Keratinocyte (primary cell): ENCODE results near the gene PDRG1. TPM values are rescaled to one million over a fixed set of nuclear protein-coding genes. Genes with fewer than 3 reads are reported as not detected.

Experiments used
- DNase-seq: peaks from one replicate; pipeline ENCODE4 v3.0.0-alpha.2; 2011; ENCODE audit warnings: low read depth, missing footprints, low spot score
- FAIRE-seq: peaks from 2 replicates; lab custom pipeline; 2011; peaks lifted over from hg19 to GRCh38; lab: Jason Lieb, UNC
- H2AFZ ChIP-seq: 2 replicates; pipeline ENCODE4 v1.6.0; 2012; ENCODE audit warnings: low read length, control low read depth, inconsistent platforms; ENCODE audit not compliant: control insufficient read depth
- H3K27ac ChIP-seq: 2 replicates; pipeline ENCODE4 v1.5.1; 2011; ENCODE audit warnings: low read length; ENCODE audit not compliant: control insufficient read depth, insufficient read depth
- H3K27me3 ChIP-seq: 3 replicates; pipeline ENCODE4 v1.6.0; 2011; ENCODE audit warnings: low read length; ENCODE audit not compliant: control insufficient read depth, insufficient read depth; ENCODE audit errors: extremely low read depth
- H3K36me3 ChIP-seq, 2 experiments: 2 replicates in 1 of 2; 3 replicates in 1 of 2; pipeline ENCODE4 v1.5.1; 2011; ENCODE audit warnings: low read length in 2 of 2, mild to moderate bottlenecking in 1 of 2; ENCODE audit not compliant: control insufficient read depth in 2 of 2, insufficient read depth in 2 of 2; ENCODE audit errors: extremely low read depth in 1 of 2
- H3K4me1 ChIP-seq: 3 replicates; pipeline ENCODE4 v1.5.1; 2011; ENCODE audit warnings: low read length; ENCODE audit not compliant: control insufficient read depth, insufficient read depth; ENCODE audit errors: extremely low read depth
- H3K4me2 ChIP-seq: 3 replicates; pipeline ENCODE4 v1.6.0; 2011; ENCODE audit warnings: low read depth, low read length; ENCODE audit not compliant: control insufficient read depth, insufficient read depth; ENCODE audit errors: extremely low read depth
- H3K4me3 ChIP-seq, 3 experiments: fragments of 200-600 bp in 1 of 3; sonication (generic) in 1 of 3; 2 replicates in 2 of 3; 3 replicates in 1 of 3; pipeline ENCODE4 v1.5.1; 2011 to 2016; ENCODE audit warnings: low read length in 3 of 3, mild to moderate bottlenecking in 3 of 3, control low read depth in 2 of 3, inconsistent platforms in 1 of 3, low read depth in 1 of 3, mixed read lengths in 1 of 3, mixed run types in 1 of 3, moderate library complexity in 1 of 3; ENCODE audit not compliant: control insufficient read depth in 2 of 3, insufficient read depth in 2 of 3; ENCODE audit errors: extremely low read depth in 1 of 3
- H3K79me2 ChIP-seq: 2 replicates; pipeline ENCODE4 v1.6.0; 2012; ENCODE audit warnings: low read length; ENCODE audit not compliant: control insufficient read depth, insufficient read depth
- H3K9ac ChIP-seq: 3 replicates; pipeline ENCODE4 v1.6.0; 2011; ENCODE audit warnings: low read length; ENCODE audit not compliant: control insufficient read depth, insufficient read depth; ENCODE audit errors: extremely low read depth
- H3K9me1 ChIP-seq: 3 replicates; pipeline ENCODE4 v1.6.0; 2011; ENCODE audit warnings: low read length; ENCODE audit not compliant: control insufficient read depth, insufficient read depth; ENCODE audit errors: extremely low read depth
- H3K9me3 ChIP-seq: 2 replicates; pipeline ENCODE4 v1.5.1; 2012; ENCODE audit warnings: low read depth, low read length; ENCODE audit not compliant: control insufficient read depth
- H4K20me1 ChIP-seq: 3 replicates; pipeline ENCODE4 v1.6.0; 2011; ENCODE audit warnings: low read length; ENCODE audit not compliant: control insufficient read depth, insufficient read depth; ENCODE audit errors: extremely low read depth
- CTCF ChIP-seq, 3 experiments: IDR thresholded peaks in 1 of 3; conservative IDR thresholded peaks in 1 of 3; optimal IDR thresholded peaks in 1 of 3; 2 replicates in 2 of 3; 3 replicates in 1 of 3; pipeline versions ENCODE3 to v1.5.1; 2011; ENCODE audit warnings: low read length in 3 of 3, mild to moderate bottlenecking in 3 of 3, moderate library complexity in 2 of 3, control low read depth in 1 of 3, inconsistent platforms in 1 of 3; ENCODE audit not compliant: insufficient read depth in 2 of 3; ENCODE audit errors: extremely low read depth in 1 of 3
- EZH2 ChIP-seq: IDR thresholded peaks from one replicate; pipeline ENCODE4 v1.6.1; 2012; ENCODE audit warnings: inconsistent platforms, mild to moderate bottlenecking, low read length, moderate library complexity
- dilution Hi-C: fragments of 300-500 bp; cut with MboI; formaldehyde crosslinking; loops from one replicate; pipeline ENCODE4 v1.7.0; 2020; ENCODE audit warnings: low sequenced_read_pairs; ENCODE audit not compliant: extremely low pct_ligation_motif_present
- polyA plus RNA-seq, 5 experiments: library from polyadenylated mRNA; depleted of rRNA in 3 of 5; stranded (reverse) in 3 of 5; stranded (forward) in 1 of 5; unstranded in 1 of 5; fragments of >200 nt; gene quantifications; 1 replicate in 1 of 5; 2 replicates in 3 of 5; 3 replicates in 1 of 5; pipeline versions ENCODE4 v1.2.1 to v1.2.3, GENCODE V29; 2011 to 2012; ENCODE audit warnings: missing spikeins in 2 of 5, low read depth in 1 of 5, low replicate concordance in 1 of 5

The PDRG1 gene
- polyA plus RNA-seq, 1 donor (not counting 4 experiments of a cell fraction or from before 2014, with no cell fraction given), result 15.3 TPM

- no peak overlapping the region for H3K27ac ChIP-seq
- H3K36me3 ChIP-seq, result no peaks in the 10 kb centered on the region
- H3K9me1 ChIP-seq, result no peaks in the 10 kb centered on the region
- no peak overlapping the region for H3K4me2 ChIP-seq
- no peak overlapping the region for H2AFZ ChIP-seq
- no peaks in the 10 kb centered on the region for H3K9me3 ChIP-seq
- no peak for DNase-seq
- no peaks in the 10 kb centered on the region for H3K4me1 ChIP-seq
- H4K20me1 ChIP-seq, result no peaks in the 10 kb centered on the region
- dilution Hi-C loops, result no loop called here
- FAIRE-seq, result no peak
- no peaks in the 10 kb centered on the region for H3K79me2 ChIP-seq
- H3K9ac ChIP-seq, result no peak overlapping the region
- no peak overlapping the region for H3K4me3 ChIP-seq
- H3K27me3 ChIP-seq, result peaks cover 46% of the 10 kb centered on the region
- TF ChIP-seq CTCF (optimal IDR thresholded peaks at IDR 0.05 in 1 of 3, IDR thresholded peaks at IDR 0.05 in 1 of 3, conservative IDR thresholded peaks at IDR 0.05 in 1 of 3; ENCODE audit: extremely low read depth in 1 of 3, insufficient read depth in 2 of 3, low read length in 3 of 3) (no peak), EZH2 (peak; percentile 67)
Measured at GRCh38 chr20:31966991-31967655, 15.3 kb upstream of the PDRG1 start.

- Histone ChIP-seq H3K4me1 (no peaks in the 10 kb centered on the region), H3K4me3 (no peak overlapping the region), H3K79me2 (no peaks in the 10 kb centered on the region), H3K9ac (no peak overlapping the region), H3K9me1 (no peaks in the 10 kb centered on the region), H2AFZ (no peak overlapping the region), H3K9me3 (no peaks in the 10 kb centered on the region), H4K20me1 (no peaks in the 10 kb centered on the region), H3K27me3 (peaks cover 33% of the 10 kb centered on the region), H3K36me3 (no peaks in the 10 kb centered on the region), H3K27ac (no peak overlapping the region), H3K4me2 (no peak overlapping the region)
- FAIRE-seq, result no peak
- dilution Hi-C loops, result no loop called here
- no peak for TF ChIP-seq EZH2
- TF ChIP-seq CTCF (optimal IDR thresholded peaks at IDR 0.05 in 1 of 3, IDR thresholded peaks at IDR 0.05 in 1 of 3, conservative IDR thresholded peaks at IDR 0.05 in 1 of 3; ENCODE audit: extremely low read depth in 1 of 3, insufficient read depth in 2 of 3, low read length in 3 of 3), result no peak
- DNase-seq, result no peak
Measured at GRCh38 chr20:31963889-31964288, 12.0 kb upstream of the PDRG1 start.
